ENCODE data around the gene HSPA12B. TPM values are rescaled to one million over a fixed set of nuclear protein-coding genes. Genes with fewer than 3 reads are reported as not detected.

Gene HSPA12B
- total RNA-seq, 1 donor from 2014 or later: 64.8 TPM

- no peak for TF ChIP-seq CTCF (IDR thresholded peaks at IDR 0.05)
- intact Hi-C loops (cut with DNase I): no loop called here
- no peaks in the 10 kb centered on the region for H3K27me3 ChIP-seq
- H3K4me1 ChIP-seq: peaks cover 3 to 8% of the 10 kb centered on the region in 2 donors
- no peaks in the 10 kb centered on the region for H3K36me3 ChIP-seq
- no peak overlapping the region for H3K27ac ChIP-seq
- H3K9me3 ChIP-seq: no peaks in the 10 kb centered on the region
- no peak for DNase-seq (ENCODE audit: low spot score in 2 of 2)
- no peak overlapping the region for H3K4me3 ChIP-seq
These were observed 15.0 kb downstream of the HSPA12B start for GRCh38 chr20:3747471-3747870.

GRCh38 chr20:3748073-3748472 lies 15.6 kb downstream of the HSPA12B start:
- Histone ChIP-seq H3K27me3 (no peaks in the 10 kb centered on the region), H3K36me3 (no peaks in the 10 kb centered on the region), H3K4me3 (no peak overlapping the region), H3K27ac (no peak overlapping the region), H3K4me1 (peaks cover 3 to 8% of the 10 kb centered on the region in 2 donors), H3K9me3 (no peaks in the 10 kb centered on the region)
- DNase-seq (ENCODE audit: low spot score in 2 of 2): no peak
- no peak for TF ChIP-seq CTCF (IDR thresholded peaks at IDR 0.05)
- intact Hi-C loops (cut with DNase I): loop anchor here (2.0 kb wide), 1 partner anchor 71 kb away; no protein-coding TSS in a partner anchor

GRCh38 chr20:3749087-3749688 lies 16.7 kb downstream of the HSPA12B start:
- Histone ChIP-seq H3K36me3 (no peaks in the 10 kb centered on the region), H3K4me1 (peaks cover 3 to 8% of the 10 kb centered on the region in 2 donors), H3K27ac (no peak overlapping the region), H3K27me3 (no peaks in the 10 kb centered on the region), H3K4me3 (no peak overlapping the region), H3K9me3 (no peaks in the 10 kb centered on the region)
- no peak for TF ChIP-seq CTCF (IDR thresholded peaks at IDR 0.05)
- intact Hi-C loops (cut with DNase I): loop anchor here (2.0 kb wide), 1 partner anchor 72 kb away; no protein-coding TSS in a partner anchor
- no peak for DNase-seq (ENCODE audit: low spot score in 2 of 2)

GRCh38 chr20:3749689-3750531 lies 17.4 kb downstream of the HSPA12B start:
- Histone ChIP-seq H3K36me3 (no peaks in the 10 kb centered on the region), H3K4me3 (peak overlapping the region; percentile 25 to 33), H3K27me3 (no peaks in the 10 kb centered on the region), H3K4me1 (peaks cover 3 to 8% of the 10 kb centered on the region in 2 donors), H3K9me3 (no peaks in the 10 kb centered on the region), H3K27ac (no peak overlapping the region)
- intact Hi-C loops (cut with DNase I): loop anchor here (2.0 kb wide), 1 partner anchor 73 kb away; no protein-coding TSS in a partner anchor
- DNase-seq (ENCODE audit: low spot score in 2 of 2): no peak
- peak; percentile 37 to 72 (median 65) for TF ChIP-seq CTCF (IDR thresholded peaks at IDR 0.05)

GRCh38 chr20:3751305-3751674 lies 18.8 kb downstream of the HSPA12B start:
- H3K36me3 ChIP-seq: no peaks in the 10 kb centered on the region
- no peaks in the 10 kb centered on the region for H3K27me3 ChIP-seq
- no peak for TF ChIP-seq CTCF (IDR thresholded peaks at IDR 0.05)
- DNase-seq (ENCODE audit: low spot score in 2 of 2): no peak
- peak overlapping the region; percentile 57 to 68 for H3K4me3 ChIP-seq
- H3K4me1 ChIP-seq: peaks cover 3 to 8% of the 10 kb centered on the region in 2 donors
- H3K27ac ChIP-seq: no peak overlapping the region
- intact Hi-C loops (cut with DNase I): no loop called here
- no peaks in the 10 kb centered on the region for H3K9me3 ChIP-seq
